HG03354 (cell line): ENCODE data around the gene GSPT1.
"Not testable (repeated sequence)": the region's sequence is repeated elsewhere in the genome, so short reads cannot be mapped to it uniquely, and the experiment has no call there.

Experiments
- ATAC-seq: cut with Tn5 transposase; IDR thresholded peaks from one replicate; pipeline ENCODE4 v1.9.1; 2021; ENCODE audit warnings: mild to moderate bottlenecking; ENCODE audit not compliant: unreplicated experiment, poor library complexity, severe bottlenecking

GSPT1 gene

GRCh38 chr16:11869353-11870228 lies 46.2 kb downstream of the GSPT1 start:
- no peak for ATAC-seq

DNA sequence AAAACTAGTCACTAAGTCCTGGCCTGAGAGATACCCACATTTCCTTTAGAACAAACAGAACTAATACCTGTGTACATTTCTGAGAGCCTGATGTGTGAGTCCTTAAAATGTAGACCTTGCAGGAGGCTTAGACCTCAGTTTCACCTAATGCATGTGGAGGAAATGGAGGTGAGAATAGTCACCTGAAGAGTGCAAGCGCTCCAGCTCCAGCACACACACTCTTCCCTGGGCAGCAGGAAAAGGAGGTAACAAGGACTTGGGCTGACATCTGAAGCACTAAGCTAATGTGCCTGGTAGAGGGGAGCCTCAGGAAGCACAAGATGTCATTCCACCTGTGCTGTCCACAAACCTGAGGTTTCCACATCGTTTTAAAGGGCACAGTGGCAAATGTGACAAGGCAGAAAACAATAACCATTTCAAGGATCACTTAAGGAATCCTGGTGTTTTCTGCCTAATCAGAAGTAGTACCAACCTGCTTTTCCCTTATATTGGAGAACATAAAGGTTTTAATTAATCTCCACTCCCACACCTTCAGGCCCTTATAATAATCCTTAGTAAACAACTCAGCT lies 47.3 kb downstream of the GSPT1 start:
- ATAC-seq, result no peak

GRCh38 chr16:11862489-11862888 lies 53.3 kb downstream of the GSPT1 start:
- ATAC-seq, result no peak

DNA sequence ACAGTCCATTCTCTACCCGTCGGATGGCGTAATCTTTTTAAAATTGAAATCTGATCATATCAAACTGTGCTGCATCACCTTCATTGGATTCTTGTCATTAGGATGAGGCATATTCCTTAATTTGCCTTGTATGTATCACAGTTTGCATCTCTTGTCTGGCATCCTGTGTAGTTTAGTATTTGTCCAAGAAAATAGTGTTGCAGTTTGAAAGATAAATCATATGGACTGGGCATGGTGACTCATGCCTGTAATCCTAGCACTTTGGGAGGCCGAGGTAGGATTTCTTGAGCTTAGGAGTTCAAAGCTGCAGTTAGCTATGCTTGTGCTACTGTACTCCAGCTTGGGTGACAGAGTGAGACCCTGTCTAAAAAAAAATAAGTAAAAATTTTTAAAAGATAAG lies 58.6 kb downstream of the GSPT1 start:
- ATAC-seq, result no peak

DNA sequence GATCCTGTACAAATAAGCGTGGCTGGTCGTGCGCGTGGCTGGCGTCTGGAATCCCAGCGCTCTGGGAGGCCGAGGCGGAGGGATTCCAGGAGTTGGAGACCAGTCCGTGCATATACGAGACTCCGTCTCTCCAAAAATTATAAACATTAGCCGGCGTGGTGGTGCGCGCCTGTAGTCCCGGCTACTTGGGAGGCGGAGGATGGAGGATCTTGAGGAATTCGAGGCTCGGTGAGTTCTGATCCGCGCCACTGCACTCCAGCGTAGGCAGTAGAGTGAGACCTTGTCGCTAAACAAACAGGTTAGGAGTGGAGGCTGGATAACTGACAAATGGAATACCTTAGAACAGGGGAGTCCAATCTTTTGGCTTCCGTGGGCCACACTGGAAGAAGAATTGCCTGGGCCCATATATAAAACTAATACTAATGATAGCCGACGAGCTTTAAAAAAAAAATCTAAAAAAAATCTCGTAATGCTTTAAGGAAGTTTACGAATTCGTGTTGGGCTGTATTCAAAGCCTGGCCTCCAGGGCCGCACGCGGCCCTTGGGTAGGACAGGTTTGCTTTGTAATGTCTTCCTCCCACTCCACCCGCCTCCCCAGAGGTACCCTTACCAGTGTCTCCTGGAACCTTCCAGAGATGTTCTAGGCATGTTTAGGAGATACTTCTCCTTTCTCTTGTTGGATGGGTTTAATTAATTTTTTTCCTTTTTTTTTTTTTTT lies 63.5 kb downstream of the GSPT1 start:
- ATAC-seq, result no peak

DNA sequence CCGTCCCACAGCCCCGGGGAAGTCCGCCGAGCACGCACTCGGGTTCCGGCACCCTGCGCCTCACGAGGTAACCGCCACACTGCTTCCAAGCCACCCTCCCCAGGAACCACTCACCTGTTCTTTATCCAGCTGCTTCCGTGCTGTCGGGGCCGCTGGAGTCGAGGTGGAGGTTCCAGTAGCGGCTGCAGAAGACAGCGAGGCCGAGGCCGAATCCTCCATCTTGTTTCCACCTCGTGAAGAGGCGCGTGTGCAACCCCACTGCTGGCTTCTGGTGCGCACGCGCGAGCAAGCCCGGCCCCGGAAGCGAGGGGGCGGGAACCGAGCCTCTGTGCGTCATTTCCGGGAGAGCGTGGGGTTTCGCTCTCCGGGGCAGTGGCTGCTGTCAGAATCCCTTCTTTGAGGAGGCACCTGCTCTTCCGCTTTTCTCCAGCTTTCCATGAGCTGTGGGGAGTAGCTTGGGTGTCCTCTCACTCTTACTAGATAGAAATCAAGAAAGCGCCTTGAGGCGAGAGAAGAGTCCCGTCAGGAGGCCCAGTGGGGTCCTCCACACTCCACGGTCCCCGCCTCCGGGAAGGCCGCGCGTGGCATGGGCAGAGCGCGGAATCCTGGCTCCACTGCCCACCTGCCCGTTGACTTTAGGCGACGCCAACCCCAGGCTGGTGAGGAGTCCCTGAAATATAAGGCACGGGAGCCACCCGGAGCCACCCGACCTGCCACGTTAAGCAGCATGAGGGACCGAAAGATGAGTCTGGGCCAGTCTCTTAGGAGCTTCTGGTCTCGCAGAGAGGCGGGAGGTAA lies 64.3 kb downstream of the GSPT1 start, which contains the start of gene RSL1D1:
TSS of gene RSL1D1 (minus strand) at position 249 of the 798 bp plus-strand sequence. CDS start at position 219, 30 bp downstream.
- ATAC-seq, result peak; percentile 89

GRCh38 chr16:11848842-11849241 lies 66.9 kb downstream of the GSPT1 start:
- no peak for ATAC-seq

GRCh38 chr16:11844499-11844898 lies 71.3 kb downstream of the GSPT1 start:
- ATAC-seq, result no peak

DNA sequence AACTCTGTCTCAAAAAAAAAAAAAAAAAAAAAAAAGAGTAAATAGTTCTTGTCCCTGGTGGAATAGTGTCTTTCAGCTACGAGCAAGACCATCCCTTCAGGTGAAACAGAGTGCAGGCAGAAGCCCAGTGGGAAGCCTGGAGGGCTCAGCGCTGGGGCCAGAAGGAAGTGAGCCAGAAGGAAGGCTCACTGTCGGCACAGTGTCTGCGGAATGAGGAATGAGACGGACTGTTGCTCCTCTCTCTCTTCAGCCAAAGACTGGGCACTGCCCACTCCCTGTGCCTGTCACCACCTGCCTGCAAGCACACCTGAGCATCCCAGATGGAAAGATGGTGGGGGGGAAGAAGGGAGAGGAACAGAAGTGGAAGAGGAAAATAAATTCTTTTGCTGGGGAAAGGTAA lies 71.9 kb downstream of the GSPT1 start:
- no peak for ATAC-seq

DNA sequence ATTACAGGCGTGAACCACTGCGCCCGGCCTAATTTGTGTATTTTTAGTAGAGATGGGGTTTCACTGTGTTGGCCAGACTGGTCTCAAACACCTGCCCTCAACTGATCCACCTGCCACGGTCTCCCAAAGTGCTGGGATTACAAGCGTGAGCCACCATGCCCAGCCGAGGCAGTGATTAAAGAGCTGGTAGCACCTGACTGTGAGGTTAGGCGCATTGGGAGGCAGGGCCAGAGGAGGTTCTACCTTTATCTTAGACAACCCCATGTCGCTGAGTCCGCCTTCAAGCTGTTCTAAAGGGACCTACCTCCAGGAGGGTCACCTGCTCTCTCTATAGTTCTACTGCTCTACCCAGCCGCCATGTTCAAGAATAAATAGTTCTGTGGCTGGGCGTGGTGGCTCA lies 72.5 kb downstream of the GSPT1 start:
- ATAC-seq, result no peak

- no peak for ATAC-seq
Measured at GRCh38 chr16:11841026-11841425, 74.7 kb downstream of the GSPT1 start.

- no peak for ATAC-seq
Measured at GRCh38 chr16:11836650-11837244, 79.0 kb downstream of the GSPT1 start.

GRCh38 chr16:11835891-11836649 lies 79.7 kb downstream of the GSPT1 start:
- ATAC-seq, result no peak

DNA sequence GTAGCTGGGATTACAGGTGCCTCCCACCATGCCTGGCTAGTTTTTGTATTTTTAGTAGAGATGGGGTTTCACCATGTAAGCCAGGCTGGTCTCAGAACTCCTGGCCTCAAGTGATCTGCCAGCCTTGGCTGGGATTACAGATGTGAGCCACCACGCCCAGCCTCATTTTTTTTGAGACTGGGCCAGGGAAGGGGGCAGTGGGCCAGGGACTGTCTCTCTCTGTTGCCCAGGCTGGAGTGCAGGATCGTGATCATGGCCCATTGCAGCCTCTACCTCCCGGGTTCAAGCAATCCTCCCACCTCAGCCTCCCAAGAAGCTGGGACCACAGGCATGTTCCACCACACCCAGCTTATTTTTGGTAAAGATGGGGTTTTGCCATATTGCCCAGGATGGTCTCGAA lies 80.4 kb downstream of the GSPT1 start:
- ATAC-seq, result no peak

DNA sequence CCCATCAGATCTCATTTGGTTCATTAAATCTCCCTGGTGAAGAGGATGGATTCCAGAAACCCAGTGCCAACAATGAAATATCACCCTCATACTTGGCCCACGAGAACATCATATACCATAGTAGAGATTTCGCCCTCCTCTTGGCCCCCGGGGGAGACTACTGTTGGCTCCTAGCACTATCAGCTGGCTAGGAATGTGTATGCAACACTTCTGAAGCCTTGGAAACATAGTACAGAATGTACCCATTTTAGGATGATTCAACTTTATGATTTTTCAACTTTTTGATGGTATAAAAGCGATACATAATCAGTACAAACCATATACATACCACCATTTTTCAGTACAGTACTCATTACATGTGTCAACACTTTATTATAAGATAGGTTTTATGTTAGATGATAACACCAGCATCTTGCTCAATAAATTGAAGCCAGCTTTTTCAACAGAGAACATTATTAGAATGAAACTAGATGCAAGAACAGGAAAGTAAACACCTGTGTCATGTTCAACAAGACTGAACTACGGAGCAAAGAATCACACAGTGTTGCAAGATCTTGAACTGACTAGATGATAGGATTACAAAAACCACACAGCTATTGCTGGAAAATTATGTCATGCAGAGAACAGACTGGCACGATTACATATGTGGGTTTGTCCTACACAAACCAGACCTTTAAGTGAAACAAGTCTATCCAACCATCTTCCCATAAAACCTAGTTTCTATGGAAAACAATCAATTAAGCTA lies 81.6 kb downstream of the GSPT1 start:
- ATAC-seq, result no peak

DNA sequence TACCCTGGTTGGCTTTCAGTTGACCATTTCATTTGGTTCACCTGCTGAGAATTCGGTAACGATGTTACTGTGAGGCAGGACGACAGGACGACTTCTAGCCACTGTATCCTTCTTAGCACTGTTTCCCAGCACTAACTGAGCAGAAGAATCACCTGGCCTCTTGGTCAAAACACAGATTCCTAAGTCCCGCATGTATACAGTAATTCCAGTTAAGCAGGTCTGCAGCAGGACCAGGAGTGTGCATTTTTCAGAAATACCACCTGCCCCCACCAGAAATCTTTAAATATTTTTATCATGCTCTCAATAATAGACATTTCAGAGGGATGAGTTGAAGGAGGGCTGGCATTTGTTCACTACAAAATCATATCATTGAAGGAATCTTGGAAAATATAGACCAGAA lies 87.1 kb downstream of the GSPT1 start:
- ATAC-seq, result no peak

DNA sequence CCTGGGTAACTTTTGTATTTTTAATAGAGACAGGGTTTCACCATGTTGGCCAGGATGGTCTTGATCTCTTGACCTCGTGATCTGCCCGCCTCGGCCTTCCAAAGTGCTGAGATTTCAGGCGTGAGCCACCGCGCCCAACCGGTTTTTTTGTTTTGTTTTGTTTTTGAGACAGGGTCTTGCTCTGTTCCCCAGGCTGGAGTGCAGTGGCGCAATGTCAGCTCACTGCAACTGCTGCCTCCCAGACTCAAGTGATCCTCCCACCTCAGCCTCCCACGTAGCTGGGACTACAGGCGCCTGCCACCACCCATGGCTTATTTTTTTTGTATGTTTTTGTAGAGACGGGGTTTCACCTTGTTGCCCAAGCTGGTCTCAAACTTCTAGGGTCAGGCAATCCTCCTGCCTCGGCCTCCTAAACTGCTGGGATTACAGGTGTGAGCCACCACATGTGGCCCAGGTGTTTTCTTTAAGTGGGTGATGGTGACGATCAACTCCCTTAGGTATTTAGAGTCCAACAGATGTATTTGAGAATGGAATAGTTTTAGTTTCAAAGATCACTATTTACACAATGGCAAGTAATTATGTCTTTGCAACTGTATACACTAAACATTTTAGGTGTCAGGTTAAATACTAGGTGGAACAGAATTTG lies 90.1 kb downstream of the GSPT1 start:
- ATAC-seq, result not testable (repeated sequence)

DNA sequence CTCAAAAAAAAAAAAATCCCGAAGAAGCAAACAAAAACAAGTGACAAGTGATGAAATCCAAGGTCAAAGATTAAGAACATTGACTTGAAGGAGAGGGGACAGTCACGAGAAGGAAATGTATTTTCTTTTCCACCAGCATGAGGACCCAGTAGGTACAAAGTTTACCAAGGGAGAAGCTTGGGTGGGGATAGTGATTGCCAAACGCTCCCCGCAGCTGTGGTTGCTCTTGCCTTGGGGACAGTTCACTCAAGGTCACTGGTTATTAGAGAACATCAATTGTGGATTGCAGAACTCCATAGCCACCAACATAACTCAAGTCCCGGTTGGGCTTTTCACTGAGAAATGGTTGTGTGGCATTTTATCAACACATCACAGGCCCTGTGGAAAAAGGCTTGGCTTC lies 91.4 kb downstream of the GSPT1 start:
- no peak for ATAC-seq
